Mesodermal cell (in vitro differentiated cells): Measurements from ENCODE around the gene COX4I2.
A peak's percentile ranks its signal among the peaks of the same experiment; 100 is the strongest.

Source experiments
- H3K27ac ChIP-seq: 2 replicates; pipeline ENCODE4 v1.7.0; 2013; ENCODE audit warnings: mild to moderate bottlenecking, low read depth, low read length, moderate library complexity; ENCODE audit not compliant: severe bottlenecking
- H3K36me3 ChIP-seq: 2 replicates; pipeline ENCODE4 v1.7.1; 2013; ENCODE audit warnings: mild to moderate bottlenecking, low read length, moderate library complexity; ENCODE audit not compliant: control insufficient read depth, insufficient read depth
- H3K4me1 ChIP-seq: one replicate; pipeline ENCODE4 v1.7.1; 2013; ENCODE audit warnings: mild to moderate bottlenecking, low read length; ENCODE audit not compliant: insufficient read depth, control insufficient read depth, poor library complexity, severe bottlenecking
- H3K4me3 ChIP-seq: 2 replicates; pipeline ENCODE4 v1.7.0; 2013; ENCODE audit warnings: low read length, control low read depth, mild to moderate bottlenecking; ENCODE audit not compliant: insufficient read depth, poor library complexity, severe bottlenecking; ENCODE audit errors: extremely low read depth
- H3K9me3 ChIP-seq: 2 replicates; pipeline ENCODE4 v1.7.1; 2013; ENCODE audit warnings: mild to moderate bottlenecking, low read length, moderate library complexity; ENCODE audit not compliant: control insufficient read depth
- WGBS, 2 experiments: methylation state at CpG; one replicate each; pipeline ENCODE4 v1.1.5; 2013; ENCODE audit warnings: missing lambda C conversion rate in 2 of 2; ENCODE audit not compliant: insufficient coverage in 2 of 2; 5-methylcytosine and 5-hydroxymethylcytosine counted together

The COX4I2 gene

DNA sequence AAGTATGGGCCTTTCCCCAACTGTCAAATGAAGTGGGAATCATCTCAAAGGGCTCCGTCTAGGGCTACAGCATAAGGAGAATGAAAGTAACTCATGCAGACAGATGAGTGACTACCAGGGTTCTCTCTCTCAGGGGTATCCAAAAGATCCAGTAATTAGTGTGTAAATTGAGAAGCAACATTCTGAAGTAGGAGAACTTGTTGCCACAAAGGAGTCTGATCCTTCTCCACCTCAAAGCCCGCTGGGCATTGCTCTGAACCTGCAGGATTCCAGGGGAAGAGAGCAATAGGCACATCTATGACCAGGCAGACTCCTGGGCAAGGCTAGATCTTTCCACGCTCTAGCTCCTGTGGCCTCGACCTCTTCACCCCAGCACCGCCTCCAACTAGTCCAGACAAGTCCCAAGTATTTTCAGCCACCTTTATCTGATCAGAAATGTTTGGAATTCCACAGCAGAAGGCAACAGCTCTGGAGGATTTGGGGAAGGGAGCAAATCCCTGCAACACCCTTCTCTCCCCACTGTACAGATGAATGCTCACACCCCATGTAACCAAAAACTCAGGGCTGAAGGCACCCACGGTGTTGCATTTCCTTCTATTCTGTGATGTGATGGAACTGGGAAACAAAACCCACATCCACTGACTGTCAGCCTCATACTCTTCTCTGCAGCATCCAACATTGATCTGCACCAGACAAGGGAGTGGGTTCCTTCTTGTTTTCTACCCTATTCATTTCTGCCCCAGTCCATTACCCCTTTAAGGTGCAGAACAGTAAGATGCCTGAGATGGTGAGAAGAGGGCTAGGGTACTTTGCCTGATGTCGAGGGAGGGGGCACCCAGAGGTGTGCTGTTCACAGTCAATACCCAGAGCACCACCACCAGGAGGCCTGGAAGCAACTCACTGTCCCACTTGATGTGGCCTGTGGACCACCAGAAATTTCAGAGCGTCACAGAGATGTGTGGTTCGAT is 41.0 kb downstream of the COX4I2 start:
- peaks cover 40% of the 10 kb centered on the region for H3K36me3 ChIP-seq
- WGBS, 2 experiments: 79 to 82% methylated on average over 7 to 8 of the region's 9 CpGs
- peaks cover 82% of the 10 kb centered on the region for H3K4me1 ChIP-seq
- H3K27ac ChIP-seq: peak overlapping the region; percentile 85
- no peak overlapping the region for H3K4me3 ChIP-seq
- H3K9me3 ChIP-seq: no peaks in the 10 kb centered on the region

DNA sequence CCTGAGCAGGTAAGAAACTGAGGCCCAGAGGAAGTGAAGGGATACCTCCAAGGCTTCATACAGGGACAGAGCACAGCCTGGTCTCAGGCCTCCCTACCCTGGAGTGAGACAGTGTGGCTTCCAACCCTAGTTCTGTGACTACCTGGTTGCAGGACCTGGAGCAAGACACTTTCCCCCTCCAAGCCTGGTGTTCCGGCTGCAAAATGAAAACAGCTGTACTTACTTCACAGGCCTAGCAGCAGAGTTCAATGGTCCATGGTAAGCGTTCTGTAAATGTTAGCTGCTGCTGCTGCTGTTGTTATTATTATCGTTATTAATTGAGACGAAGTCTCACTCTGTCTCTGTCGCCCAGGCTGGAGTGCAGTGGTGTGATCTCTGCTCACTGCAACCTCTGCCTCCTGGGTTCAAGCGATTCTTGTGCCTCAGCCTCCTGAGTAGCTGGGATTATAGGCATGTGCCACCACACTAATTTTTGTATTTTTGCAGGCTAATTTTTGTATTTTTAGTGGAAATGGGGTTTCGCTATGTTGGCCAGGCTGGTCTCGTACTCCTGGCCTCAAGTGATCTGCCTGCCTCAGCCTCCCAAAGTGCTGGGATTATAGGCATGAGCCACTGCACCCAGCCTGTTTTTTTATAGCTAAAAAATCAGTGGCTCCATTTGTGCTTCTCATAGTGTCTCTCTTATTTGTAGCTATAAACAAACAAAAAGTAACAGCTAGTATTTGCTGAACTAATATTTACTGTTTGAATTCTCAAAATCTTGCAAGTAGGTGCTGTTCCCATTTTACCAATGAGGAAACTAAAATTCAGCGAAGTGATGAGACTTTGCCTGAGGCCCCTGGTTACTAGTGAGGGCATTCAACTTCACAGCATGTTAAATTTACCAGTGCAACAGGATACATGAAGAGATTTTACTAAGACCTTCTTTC is 41.9 kb downstream of the COX4I2 start:
- Histone ChIP-seq H3K27ac (peak overlapping the region; percentile 85), H3K36me3 (peaks cover 43% of the 10 kb centered on the region), H3K4me1 (peaks cover 76% of the 10 kb centered on the region), H3K4me3 (no peak overlapping the region), H3K9me3 (no peaks in the 10 kb centered on the region)
- WGBS, 2 experiments: 95 to 100% methylated on average over 6 to 8 of the region's 9 CpGs

DNA sequence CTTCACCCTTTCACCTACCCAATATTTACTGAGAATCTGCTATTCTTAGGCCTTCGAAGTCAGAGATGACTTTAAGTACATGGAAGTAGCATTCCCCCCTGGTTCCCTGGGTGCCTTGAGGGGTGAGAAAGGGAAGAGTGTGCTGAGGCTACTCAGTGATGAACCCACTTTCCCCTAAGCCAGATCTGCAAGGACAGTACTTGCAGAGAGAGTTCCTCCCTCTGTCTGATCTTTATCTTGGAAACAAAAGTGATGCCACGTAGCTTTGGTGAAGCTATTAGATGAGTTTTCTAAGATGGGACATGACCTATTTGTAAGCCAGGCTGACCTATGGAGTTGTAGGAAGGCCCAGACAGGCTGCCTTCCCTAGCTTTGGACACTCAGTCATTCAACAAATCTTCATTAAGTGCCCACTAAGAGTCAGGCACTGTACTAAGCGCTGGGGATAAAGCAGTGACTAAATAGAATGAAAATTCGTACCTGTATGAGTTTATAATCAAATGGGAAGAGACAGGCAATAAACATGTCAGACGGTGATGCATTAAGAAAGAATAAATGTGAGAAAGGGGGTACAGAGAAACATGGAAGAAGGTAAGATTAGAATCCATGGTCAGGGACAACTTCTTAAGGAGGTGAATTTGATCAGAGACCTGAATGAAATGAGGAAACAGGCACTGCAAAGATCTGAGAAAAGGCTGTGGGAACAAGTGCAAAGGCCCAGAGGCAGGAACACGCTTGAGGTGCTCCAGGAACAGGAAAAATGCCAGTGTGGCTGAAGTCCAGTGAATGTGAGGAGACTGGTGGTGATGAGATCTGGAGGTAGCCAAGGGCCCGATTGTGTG is 42.8 kb downstream of the COX4I2 start:
- Histone ChIP-seq H3K27ac (no peak overlapping the region), H3K4me1 (peaks cover 68% of the 10 kb centered on the region), H3K36me3 (peaks cover 46% of the 10 kb centered on the region), H3K9me3 (no peaks in the 10 kb centered on the region), H3K4me3 (no peak overlapping the region)
- WGBS, 2 experiments: 94 to 98% methylated on average over 5 to 6 of the region's 7 CpGs

DNA sequence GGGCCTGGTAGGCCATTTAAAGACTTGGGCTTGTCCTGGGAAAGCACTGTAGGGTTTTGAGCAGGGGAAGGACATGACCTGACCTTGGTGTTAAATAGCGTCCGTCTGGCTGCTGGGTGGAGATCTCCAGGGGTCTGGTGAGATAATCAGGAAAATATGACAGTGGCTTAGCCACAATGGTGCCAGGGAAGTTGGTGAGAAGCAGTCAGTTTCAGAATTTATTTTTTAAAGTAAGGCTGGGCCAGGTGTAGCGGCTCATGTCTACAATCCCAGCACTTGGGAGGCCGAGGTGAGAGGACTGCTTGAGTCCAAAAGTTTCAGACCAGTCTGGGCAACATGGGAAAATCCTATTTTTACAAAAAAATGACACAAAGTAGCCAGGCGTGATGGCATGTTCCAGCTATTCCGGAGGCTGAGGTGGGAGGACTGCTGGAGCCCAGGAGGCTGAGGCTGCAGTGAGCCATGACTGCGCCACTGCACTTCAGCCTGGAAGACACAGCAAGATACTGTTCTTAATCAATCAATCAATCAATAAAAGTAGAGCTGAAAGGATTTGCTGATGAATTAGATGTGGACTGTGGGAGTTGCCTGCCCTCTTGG is 43.5 kb downstream of the COX4I2 start:
- Histone ChIP-seq H3K9me3 (no peaks in the 10 kb centered on the region), H3K36me3 (peaks cover 51% of the 10 kb centered on the region), H3K27ac (no peak overlapping the region), H3K4me1 (peaks cover 66% of the 10 kb centered on the region), H3K4me3 (no peak overlapping the region)
- 95 to 97% methylated on average over 5 to 6 of the region's 7 CpGs for WGBS, 2 experiments

DNA sequence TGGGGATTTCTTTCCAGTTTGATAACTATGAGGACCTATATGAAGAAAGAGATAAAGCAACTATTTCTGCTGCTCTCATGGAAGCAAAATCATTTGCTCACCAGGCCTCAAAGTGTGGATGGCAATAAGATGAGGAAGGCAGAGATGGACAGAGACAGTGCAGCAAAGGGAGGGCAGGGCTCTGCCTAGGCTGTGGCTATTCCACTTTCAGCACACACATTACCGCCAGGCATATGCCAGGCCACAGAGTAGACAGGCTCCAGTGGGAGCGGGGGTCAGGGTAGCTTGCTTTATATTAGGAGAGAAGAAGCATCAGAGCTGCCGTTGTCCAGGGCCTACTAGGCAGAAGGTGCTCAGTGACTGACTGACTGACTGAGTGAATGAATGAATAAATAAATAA is 44.1 kb downstream of the COX4I2 start:
- no peak overlapping the region for H3K4me3 ChIP-seq
- WGBS, 2 experiments: 89 to 97% methylated on average over 3 of the region's 3 CpGs
- peaks cover 51% of the 10 kb centered on the region for H3K36me3 ChIP-seq
- H3K4me1 ChIP-seq: peaks cover 63% of the 10 kb centered on the region
- no peaks in the 10 kb centered on the region for H3K9me3 ChIP-seq
- H3K27ac ChIP-seq: no peak overlapping the region

DNA sequence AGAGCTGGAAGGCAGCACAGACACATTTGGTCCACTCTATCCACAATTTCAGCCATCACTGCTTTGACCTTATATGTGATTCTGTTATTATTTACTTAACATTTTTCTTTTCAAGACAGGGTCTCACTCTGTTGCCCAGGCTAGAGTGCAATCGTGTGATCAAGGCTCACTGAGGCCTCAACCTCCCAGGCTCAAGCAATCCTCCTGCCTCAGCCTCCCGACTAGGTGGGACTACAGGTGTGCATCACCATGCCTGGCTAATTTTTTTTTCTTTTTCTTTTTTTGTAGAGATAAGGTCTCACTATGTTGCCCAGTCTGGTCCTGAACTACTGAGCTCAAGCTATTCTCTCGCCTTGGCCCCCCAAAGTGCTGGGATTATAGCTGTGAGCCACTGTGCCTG is 44.6 kb downstream of the COX4I2 start:
- peaks cover 57% of the 10 kb centered on the region for H3K4me1 ChIP-seq
- no peaks in the 10 kb centered on the region for H3K9me3 ChIP-seq
- no peak overlapping the region for H3K27ac ChIP-seq
- peaks cover 55% of the 10 kb centered on the region for H3K36me3 ChIP-seq
- 86 to 90% methylated on average over 1 to 2 of the region's 3 CpGs for WGBS, 2 experiments
- no peak overlapping the region for H3K4me3 ChIP-seq

DNA sequence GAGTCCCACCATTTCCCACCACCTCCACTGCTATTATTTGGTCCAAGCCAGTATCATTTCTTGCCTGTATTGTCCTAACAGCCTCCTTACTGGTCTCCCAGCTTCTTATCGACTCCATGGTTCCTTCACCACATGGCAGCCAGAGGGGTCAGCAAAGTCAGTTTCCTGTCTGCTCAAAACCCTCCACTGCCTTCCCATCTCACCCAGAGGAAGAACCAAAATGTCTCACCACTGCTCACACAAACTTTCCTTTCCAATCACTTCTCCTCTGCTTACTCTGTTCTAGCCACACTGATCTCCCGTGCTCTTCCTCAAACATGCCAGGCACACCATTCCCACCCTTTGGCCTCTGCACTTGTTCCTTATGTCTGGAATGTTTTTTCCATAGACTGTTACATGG is 45.2 kb downstream of the COX4I2 start:
- Histone ChIP-seq H3K36me3 (peaks cover 55% of the 10 kb centered on the region), H3K4me3 (no peak overlapping the region), H3K4me1 (peaks cover 52% of the 10 kb centered on the region), H3K9me3 (no peaks in the 10 kb centered on the region), H3K27ac (no peak overlapping the region)
- 97 to 100% methylated on average over 2 of the region's 2 CpGs for WGBS, 2 experiments

DNA sequence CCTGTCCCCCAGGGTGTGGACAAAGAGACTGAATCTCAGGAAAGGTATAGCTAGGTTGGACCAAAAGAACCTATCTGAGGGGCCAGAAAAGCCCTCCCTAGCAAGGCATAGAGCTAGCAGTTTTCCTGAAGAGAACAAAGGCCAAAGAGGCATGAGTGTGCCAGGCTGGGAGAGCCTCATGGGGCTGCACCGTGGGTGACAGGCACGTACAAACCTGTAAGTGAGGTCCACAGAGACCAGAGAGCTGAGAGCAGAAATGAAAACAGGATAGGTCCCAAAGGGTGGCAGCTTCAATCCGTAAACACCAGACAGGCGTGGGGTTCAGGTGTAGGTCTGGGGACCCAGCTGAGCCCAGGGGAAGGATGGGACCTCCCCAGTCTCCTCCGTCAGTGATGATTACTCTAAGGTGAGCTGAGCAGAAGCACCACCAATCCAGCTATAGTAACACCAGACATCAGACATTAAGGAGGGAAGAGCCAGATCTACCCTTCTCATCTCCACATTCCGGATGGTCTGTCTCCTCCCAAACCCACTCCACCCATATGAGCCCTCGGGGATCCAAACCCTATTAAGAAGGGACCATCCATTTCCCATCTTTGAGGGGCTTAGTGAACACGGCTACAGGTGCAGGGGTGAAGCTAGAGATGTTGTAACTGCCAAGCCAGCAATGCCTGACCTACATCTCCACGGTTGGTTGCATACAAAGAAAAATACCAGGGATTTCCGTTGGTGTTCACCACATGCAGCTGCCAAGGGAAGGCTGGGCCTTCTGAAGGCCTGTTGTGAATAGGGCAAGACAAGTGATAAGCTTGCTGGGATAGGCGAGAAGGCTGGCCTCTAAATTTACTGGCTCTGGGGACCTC is 46.7 kb downstream of the COX4I2 start:
- WGBS, 2 experiments: 93 to 95% methylated on average over 8 to 10 of the region's 11 CpGs

DNA sequence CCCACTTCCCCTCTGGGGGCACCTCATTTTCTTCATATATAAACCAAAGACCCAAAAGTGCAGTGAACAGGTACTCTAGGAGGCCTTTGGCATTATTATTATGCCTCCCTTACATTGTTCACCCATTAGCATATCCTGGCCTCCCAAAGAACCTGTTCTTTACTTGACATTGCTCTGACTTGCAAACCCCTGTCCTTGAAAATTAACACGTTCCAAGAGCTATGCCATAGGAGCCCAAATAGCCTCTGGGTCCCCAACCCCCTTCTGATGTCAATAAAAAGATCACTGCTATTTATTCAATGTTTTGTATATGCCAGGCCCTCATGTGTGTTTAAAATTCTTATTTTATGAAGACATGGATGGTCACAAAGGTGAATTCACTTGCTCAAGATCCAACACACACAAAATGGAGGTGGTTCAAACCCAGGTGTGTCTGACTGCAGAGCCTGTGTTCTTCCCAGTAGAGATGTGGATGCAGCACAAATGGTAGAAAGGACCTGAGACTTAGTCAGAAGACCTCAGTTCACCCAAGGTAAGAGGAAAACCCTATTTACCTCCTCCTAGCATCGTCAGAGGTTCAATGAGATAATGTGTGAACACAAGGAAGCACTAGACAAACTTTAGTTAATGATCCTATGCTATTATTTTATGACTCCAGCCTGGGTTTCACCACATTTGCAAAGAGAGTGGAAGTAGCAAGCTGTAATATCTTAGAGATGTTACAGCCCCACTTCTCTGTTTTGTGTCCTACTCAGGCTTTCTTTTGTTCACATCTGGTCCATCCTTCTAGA is 48.3 kb downstream of the COX4I2 start:
- Histone ChIP-seq H3K4me3 (no peak overlapping the region), H3K36me3 (peaks cover 58% of the 10 kb centered on the region), H3K4me1 (peaks cover 22% of the 10 kb centered on the region), H3K9me3 (no peaks in the 10 kb centered on the region), H3K27ac (no peak overlapping the region)
- WGBS, 2 experiments: 86 to 100% methylated on average over 1 of the region's 2 CpGs

More for the DNA sequence above, 46.7 kb downstream of the COX4I2 start:
- Histone ChIP-seq H3K4me3 (no peak overlapping the region), H3K36me3 (peaks cover 60% of the 10 kb centered on the region), H3K27ac (no peak overlapping the region), H3K9me3 (no peaks in the 10 kb centered on the region), H3K4me1 (peaks cover 37% of the 10 kb centered on the region)
